NOMO-1 treated with dmso at 0.1 percent for 144 hours (cell line): ENCODE results near the gene ACTR8.

Experiments
- DNase-seq: peaks from one replicate; lab custom pipeline; 2025; ENCODE audit not compliant: unreplicated experiment; lab: John Stamatoyannopoulos, UW

ACTR8 gene

DNA sequence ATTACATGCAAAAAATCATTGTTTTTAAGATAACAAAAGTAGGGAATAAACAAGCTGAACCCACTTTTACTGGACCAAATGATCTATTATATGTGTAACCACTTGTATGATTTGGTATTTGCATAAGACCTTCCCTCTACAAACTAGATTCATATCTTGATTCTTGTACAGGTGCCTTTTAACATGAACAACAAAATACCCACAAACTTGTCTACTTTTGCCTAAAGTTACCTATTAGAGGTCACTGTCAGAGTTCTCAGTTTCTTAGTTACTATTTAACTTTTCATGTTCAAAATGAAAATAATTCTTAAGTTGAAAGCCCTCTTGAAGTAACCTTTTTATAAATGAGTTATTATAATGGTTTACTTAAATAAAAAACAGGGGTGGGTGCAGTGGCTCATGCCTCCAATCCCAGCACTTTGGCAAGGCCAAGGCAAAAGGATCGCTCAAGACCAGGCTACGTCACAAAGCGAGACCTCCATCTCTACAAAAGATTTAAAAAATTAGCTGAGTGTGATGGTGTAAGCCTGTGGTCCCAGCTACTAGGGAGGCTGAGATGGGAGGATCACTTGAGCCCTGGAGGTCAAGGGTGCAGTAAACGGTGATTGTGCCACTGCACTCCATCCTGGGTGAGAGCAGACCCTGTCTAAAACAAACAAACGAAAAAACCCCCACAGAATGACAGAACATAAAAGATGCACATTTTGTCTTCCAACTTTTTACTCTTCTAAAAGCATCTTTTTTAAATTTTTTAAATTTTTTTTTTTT is 16.0 kb downstream of the ACTR8 start:
- DNase-seq: no peak

DNA sequence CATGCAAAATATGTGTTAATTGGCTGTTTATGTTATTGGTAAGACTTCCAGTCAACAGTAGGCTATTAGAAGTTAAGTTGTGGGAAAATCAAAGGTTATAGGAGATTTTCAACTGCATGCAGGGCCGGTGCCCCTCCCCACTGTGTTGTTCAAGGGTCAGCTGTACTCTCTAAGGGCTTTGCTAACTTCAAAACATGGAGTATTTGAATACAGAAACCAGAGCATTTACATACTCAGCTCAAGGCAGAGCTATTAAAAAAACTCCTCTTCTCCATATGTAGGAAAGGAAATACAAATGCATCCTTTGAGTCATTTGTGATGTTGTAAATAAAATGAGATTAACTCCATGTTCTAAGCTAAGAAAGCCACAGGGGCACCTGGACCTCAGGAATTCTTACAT is 18.8 kb downstream of the ACTR8 start:
- no peak for DNase-seq

DNA sequence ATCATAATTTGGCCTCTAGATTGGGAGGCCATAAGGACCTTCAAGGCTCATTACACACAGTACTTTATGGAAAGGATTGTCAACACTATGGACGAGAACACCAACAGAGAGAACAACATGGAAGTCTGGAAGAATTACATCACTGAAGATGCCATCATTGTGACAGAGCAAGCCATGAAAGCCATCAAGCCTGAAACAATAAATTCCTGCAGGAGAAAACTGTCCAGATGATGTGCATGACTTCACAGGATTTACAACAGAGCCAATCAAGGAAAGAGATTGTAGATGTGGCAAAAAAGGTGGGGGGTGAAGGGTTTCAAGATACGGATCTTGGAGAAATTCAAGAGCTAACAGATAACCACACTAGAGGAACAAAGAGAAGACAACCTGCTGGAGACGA is 19.7 kb downstream of the ACTR8 start:
- no peak for DNase-seq

DNA sequence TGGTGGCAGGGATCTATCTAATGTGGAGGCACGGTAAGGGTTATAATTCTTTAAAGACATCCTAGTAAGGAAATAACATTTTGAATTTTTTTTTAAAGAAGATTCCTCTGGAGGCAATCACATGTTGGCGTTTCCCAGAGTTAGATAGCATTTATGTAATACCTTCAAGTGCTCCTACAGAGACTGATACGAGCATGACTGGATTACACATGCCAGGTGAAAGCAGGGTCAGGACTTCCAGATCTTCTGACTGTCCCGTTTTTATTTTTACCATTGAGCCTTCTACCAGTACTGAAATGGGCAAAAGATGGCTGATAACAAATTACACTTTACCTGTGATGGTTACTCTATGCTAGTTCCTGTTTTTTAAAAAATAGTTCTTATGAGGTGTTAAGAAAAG is 21.8 kb downstream of the ACTR8 start:
- no peak for DNase-seq

DNA sequence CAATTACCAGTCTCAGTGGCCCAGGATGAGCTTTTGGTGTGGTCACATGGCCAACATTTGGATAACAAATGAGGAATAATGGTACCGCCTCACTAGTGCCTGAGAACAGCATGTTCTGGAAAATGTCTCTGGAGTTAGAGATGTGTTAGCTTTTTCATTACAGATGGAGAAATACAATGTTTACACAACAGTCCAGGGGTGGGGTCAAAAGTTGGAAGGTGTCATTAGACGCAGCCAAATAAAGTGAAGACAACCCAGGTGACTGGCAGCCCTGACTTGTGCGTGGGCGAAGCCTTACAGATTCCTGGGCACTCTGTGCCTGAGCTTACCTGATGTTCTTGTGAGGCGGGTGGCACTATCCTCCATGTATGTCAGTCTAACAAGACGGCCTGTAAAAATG is 22.8 kb downstream of the ACTR8 start:
- no peak for DNase-seq

DNA sequence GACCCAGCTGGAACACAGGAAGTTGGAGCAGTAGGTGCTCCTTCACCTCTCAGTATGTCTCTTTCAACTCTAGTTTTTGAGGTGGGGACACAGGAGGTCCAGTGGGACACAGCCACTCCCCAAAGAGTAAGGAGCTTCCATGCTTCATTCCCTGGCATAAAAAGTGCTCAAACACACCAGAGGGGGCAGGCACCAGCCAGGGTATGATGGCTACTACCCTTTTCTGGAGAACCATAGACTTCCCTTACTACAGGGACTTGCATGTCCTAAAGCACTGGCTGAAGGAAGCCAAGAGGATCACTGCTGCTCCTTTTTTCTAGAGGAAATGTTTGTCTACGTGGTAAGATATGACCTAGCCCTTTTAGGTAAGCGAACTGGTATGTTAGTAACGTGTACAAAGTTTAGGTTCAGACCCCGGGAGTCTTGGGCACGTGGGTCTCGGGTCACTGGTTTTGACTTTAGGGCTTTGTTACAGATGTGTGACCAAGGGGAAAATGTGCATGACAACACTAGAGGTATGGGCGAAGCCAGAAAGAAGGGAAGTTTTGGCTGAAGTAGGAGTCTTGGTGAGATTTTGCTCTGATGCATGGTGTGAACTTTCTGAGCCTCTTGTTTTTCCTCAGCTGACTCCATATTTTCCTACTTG is 23.7 kb downstream of the ACTR8 start:
- DNase-seq: no peak

DNA sequence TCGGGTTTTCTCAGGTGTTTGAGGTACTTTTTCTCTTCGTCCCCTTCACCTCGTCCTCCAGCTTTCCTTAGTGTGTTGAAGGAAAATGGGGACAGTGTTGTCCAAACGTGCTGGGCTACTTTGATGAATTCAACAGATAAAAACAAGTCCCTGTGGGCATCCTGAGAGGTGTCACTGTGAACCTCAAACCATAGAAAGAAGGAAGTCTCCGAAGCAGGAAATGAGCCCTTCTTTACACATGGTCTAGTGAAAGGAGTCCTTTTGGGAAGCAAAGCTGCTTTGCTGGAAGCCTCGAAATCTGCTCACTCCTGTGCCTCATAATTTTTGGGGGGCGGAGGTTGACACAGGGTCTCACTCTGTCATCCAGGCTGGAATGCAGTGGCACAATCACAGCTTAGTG is 25.0 kb downstream of the ACTR8 start:
- no peak for DNase-seq

DNA sequence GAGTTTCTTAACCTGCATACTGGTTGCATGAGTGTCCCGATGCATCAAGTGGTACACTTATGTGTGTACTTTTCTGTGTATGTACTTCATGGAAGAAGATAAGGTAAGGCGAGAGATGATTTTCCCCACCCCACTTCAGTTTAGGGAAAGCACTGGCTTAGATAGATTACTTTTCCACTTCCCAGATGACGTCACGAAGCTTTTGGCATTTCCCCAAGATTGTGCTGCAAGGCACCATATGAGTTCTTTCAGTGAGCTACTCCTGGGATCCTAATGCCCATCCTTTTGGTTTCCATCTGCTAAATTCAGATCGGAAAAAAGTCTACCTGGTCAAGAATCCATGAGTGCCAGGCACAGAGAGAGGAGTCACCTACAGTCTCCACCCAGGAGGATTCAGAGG is 31.1 kb downstream of the ACTR8 start:
- no peak for DNase-seq

DNA sequence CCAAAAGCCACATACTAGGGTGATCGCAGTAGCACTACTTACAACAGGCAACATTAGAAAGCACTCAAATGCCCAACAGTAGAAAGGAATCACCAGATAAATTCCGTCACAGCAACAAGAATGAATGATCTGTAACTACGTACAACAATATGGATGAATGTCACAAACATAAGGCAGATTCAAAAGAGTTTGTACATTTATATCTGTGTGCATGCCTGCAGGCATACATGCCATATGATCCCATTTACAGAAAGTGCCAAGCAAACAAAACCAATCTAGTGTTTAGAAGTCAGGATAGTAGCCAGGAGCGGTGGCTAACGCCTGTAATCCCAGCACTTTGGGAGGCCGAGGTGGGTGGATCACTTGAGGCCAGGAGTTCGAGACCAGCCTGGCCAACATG is 32.0 kb downstream of the ACTR8 start:
- DNase-seq: no peak

DNA sequence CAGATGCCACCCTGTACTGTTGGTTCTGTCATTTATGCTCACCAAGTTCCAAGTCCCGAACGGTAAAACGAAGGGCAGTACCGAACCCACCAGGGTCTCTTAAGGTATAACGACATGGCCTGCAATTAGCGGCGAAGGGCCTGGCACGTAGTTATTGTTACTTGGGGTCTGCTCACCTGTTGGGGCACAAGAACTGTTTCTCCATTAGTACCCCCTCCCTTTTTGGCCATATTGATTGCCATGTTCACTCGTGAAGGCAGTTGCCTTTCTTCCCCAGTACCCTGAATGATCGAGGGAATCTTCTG is 35.1 kb downstream of the ACTR8 start:
- no peak for DNase-seq

DNA sequence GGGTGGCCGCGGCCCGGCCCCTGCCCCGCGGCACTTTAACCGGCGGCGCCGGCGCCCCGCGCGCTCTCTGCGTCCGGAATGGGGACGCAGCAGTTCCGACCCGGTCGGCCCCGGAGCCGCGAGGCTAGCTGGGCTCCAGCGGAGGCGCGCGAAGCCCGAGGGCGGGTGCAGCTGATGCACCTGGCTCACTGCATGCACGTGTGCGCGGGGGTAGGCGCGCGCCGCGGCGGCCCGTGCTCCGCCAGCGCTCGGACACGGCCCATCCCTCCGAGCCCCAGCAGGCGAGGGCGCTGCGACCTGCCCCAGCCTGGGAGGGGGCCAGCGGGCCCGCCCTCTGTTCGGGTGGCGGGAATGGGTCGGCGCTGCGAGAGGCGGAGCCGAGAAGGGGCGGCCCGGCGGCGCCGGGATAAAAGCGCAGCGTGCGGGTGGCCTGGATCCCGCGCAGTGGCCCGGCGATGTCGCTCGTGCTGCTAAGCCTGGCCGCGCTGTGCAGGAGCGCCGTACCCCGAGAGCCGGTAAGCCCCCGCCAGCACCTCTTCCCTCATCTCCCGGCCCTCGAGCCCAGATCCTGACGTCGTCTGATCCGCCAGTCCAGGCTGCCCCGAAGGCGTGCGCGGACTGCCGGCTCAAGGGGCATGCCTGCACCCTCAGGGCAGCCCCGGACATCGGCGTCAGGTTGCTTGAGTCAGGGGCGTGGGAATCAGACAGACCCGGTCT is 35.7 kb downstream of the ACTR8 start, which contains the start of the genes CHDH and IL17RB:
Gene CHDH (minus strand): TSS at position 286 of the 717 bp plus-strand sequence. CDS start 22,411 bp downstream, outside the sequence.
Gene IL17RB (plus strand): TSS at position 435 of the 717 bp plus-strand sequence. CDS start 21 bp downstream, at position 456.
- DNase-seq: no peak

DNA sequence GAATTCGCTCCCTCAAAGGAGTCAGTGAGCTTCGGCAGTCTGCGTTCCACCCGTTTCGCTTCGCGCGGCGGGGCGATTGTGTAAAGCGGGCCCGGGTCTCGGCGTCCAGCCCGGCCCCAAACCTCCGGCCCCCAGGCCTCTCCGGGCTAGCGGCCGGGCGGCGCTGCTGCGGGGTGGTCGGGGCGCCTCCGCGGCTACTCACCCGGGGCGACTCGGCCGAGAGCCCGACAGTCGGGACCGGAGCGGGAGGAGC is 36.1 kb downstream of the ACTR8 start:
- DNase-seq: no peak

DNA sequence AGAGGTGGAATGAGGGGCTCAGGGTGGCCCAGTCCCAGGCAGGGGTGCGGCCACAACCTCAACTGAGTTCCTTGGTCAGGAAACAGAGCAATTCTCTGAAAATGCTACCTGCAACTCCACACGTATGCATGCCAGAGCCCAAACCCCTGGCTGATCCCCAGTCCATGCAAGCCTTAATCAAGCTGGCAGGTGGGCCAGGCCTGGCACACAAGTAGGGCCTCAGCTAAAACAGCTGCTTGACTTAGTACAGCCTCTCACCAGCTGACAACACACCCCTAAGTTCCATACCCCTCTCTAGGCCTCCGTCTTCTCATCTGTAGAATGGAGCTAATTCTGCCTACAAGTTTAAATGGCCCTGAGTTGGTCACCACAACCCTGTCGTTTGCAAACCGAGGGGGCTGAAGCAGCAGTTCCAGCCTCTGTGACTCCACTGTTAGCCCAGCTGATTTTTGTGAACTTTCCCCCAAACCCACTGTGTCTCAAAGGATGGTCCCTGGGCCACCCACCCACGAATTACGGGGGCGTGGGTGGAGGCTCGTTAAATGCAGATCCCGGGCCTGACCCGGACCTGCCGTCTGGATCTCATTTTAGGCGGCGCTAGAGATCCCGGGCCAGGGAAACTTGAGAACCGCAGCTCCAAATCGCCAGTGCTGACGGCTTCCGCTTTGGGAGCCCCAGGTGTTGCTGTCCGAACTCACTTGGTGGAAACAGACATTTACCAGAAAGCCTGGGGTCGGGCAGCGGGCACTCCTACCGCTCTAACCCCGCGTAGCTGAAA is 36.7 kb downstream of the ACTR8 start:
- no peak for DNase-seq

DNA sequence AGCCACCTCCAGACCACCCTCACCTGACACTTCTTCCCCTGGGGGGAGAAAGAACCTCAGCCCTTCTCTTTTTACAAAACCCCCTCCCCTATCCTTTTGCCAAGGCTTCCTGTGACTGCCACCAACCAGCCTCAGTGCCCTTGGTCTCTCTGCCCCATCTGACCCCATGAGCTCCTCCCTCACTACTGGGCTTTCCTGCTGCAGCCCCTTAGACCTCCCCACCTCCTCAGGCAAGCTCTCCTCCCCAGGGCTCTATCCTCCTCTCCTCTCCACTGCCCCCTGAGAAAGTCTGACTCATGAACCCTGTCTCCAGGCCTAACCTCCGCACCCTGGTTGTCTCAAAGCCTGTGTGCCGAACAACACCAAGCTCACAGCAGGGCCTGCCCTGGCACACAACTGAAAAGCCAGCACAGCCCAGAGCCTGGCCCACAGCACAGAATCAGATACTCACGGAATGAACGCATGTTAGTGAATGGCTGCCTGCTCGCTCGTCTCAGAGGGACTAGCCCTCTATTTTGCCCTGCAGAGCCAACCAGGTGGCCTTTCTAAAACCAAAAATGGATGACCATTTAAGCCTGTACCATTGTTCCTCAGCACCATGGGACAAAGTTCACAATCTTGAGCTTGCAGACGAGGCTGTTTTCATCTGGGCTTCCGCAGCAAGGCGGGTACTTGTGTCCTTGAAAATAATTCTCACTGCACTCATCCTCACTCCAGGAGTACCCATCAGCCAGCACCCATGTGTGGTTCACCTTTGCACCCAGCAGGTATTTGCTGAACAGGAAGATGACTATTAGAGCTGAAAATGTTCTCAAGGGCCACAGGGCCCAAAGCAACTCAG is 37.5 kb downstream of the ACTR8 start:
- no peak for DNase-seq

DNA sequence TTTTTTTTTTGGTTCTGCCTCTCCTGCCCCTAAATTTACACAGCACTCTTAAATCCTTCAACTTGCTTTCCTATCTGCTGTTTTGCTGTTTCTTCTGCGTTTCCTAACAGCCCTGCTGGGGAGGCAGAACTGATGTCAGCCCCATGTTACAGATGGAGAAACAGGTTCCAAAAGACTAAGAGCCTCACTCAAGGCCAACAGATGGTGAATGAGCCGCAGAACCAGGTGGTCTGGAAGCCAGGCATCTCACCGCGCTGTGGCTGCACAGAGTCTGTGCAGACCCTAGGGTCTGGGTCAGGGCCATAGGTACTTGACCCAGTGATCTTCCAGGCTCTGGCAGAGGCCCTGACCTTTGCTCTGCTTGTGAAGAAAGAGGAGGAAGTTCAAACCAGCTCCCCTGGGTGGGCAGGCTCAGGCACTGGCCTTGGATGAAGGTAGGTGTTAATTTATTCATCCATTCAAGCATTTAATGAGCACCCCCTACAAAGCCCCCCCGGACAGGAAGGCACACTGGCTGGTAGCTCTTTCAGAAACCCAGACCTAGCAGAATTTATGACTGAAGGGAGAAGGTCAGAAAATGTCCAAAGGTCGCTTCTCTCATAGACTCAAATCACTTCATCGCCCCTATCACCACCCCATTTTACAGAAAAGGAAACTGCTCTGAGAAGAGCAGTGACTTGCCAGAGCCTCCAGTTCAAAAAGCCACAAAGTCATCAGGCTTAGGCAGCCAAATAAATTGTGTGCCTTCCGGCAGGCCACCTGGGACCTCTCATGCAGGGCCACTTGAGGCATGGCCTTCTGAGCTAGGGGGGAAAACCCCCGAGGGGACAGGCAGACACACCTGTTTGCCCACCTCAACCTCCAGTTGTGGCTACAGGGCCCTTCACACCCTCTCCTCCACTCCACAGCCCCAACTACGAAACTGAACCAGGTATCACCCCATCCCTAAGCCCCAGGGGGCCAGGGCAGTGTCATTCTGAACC is 38.5 kb downstream of the ACTR8 start:
- DNase-seq: no peak

DNA sequence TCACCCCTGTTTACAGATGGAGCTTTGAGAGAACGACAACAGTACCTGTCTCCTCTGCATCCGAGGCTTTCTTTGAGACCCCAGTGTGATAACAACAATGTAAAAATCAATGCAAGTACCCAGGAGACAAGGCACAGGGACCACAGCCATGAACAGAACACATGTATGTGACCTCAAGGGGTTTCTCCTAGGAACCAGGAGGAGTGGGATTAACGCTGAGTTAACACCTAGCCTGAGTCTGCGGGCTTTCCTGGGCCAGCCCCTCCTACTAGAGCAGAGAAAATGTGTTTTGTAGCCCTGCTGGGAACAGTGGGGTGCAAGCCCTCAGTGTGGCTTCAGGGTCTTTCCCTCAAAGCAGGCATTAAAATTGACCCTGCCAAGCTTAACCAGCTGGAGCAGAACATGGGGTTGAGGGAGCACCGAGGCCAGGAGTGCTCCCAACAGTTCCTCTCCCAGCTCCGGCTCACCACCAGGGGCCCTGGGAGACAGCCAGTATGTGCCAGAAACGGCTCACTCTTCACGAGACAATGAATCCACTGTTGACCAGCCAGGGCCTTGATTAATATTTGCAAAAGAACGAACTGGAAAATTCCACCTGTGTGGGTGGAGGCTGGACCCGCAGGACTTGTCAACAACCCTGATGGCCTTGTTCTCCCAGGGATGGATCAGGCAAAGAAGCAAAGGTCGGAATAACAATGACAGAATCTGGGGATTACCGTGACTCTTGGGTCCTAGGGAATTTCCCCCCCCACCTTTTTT is 39.3 kb downstream of the ACTR8 start:
- no peak for DNase-seq

DNA sequence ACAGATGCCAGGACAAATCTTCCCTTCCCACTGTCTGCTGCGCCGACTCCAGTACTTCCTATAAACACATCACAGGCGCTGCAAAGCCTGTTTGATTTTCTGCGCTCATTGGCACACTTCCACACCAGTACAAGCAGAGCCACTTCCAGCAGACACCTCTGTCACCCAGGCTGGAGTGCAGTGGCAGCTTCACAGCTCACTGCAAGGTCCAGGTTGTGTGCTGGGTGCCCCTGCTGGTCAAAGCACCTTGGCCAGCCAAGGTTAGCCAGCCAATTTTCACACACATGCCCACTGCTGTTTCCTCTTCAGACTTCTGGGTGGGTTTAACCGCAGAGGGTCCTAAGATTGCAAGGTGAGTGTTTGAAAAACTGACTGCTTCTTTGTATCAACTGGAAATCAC is 40.7 kb downstream of the ACTR8 start:
- DNase-seq: no peak

DNA sequence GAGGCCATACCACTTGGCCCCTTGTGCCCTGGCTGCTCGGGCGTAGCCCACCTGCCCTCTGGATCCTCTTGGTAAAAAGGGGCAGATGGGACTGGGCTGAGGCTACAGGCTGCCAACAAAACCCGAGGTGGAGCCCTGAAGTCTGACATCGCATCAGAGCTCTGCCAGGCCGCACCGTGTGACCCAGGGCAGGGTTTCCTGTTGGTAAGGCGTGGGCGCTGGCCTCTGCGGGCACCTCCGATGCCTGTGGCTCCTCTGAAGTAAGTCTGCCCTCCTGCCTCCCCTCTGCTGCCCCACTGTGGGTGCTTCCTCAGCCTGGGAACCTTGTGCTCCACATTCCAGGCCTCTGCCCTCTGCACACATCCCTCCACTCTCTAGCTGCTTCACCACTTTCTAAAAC is 44.6 kb downstream of the ACTR8 start:
- no peak for DNase-seq
